ENCODE measurements around the gene RAB7A. TPM values are rescaled to one million over a fixed set of nuclear protein-coding genes. Genes with fewer than 3 reads are reported as not detected.

RAB7A gene
- total RNA-seq, 4 donors from 2014 or later: 45.0 to 121 (median 101) TPM

GRCh38 chr3:128784843-128785242, 58.9 kb downstream of the RAB7A start:
- H3K9me3 ChIP-seq: no peaks in the 10 kb centered on the region
- in situ Hi-C loops (cut with MboI; ENCODE audit: low pct_ligation_motif_present in 1 of 4, low pct_unique_long_range_greater_than_20kb in 1 of 4, low sequenced_read_pairs in 3 of 4): loop anchor here in 1 of 4 donors (25.0 kb wide), 1 partner anchor 98 kb away; no protein-coding TSS in a partner anchor

GRCh38 chr3:128786434-128787020, 60.5 kb downstream of the RAB7A start:
- intact Hi-C loops (cut with DNase I; ENCODE audit: low total_unique reads) (loop anchor here (10.0 kb wide), 1 partner anchor 62 kb away; the partner anchor contains the start of gene RAB7A), in situ Hi-C loops (cut with MboI; ENCODE audit: low pct_ligation_motif_present in 1 of 4, low pct_unique_long_range_greater_than_20kb in 1 of 4, low sequenced_read_pairs in 3 of 4) (loop anchor here in 1 of 4 donors (25.0 kb wide), 1 partner anchor 99 kb away; no protein-coding TSS in a partner anchor)
- no peaks in the 10 kb centered on the region for H3K9me3 ChIP-seq
- no peaks in the 10 kb centered on the region for H3K36me3 ChIP-seq
- H3K4me1 ChIP-seq: peaks cover 31 to 82% (median 41%) of the 10 kb centered on the region in 4 donors
- TF ChIP-seq CTCF (IDR thresholded peaks at IDR 0.05): no peak
- TF ChIP-seq POLR2A (IDR thresholded peaks at IDR 0.05): no peak
- TF ChIP-seq POLR2AphosphoS5 (IDR thresholded peaks at IDR 0.05): no peak
- H3K4me3 ChIP-seq: no peak overlapping the region
- peak overlapping the region in 1 of 4 donors; percentile 10 for H3K27ac ChIP-seq
- DNase-seq: no peak
- 60 to 67% methylated on average over 1 to 3 of the region's 3 CpGs for WGBS, 2 donors (ENCODE audit: low coverage in 1 of 2)
- no peaks in the 10 kb centered on the region for H3K27me3 ChIP-seq

More at GRCh38 chr3:128784843-128785242, 58.9 kb downstream of the RAB7A start:
- Histone ChIP-seq H3K36me3 (no peaks in the 10 kb centered on the region), H3K27ac (no peak overlapping the region), H3K27me3 (no peaks in the 10 kb centered on the region), H3K4me1 (peaks cover 42 to 90% (median 48%) of the 10 kb centered on the region in 4 donors), H3K4me3 (no peak overlapping the region)
- 82 to 83% methylated on average over 1 to 3 of the region's 3 CpGs for WGBS, 2 donors (ENCODE audit: low coverage in 1 of 2)
- intact Hi-C loops (cut with DNase I; ENCODE audit: low total_unique reads): loop anchor here (10.0 kb wide), 1 partner anchor 60 kb away; the partner anchor contains the start of gene RAB7A
- no peak for DNase-seq
- TF ChIP-seq POLR2AphosphoS5 (IDR thresholded peaks at IDR 0.05): no peak
- TF ChIP-seq POLR2A (IDR thresholded peaks at IDR 0.05): no peak
- TF ChIP-seq CTCF (IDR thresholded peaks at IDR 0.05): no peak
- no peak for TF ChIP-seq EP300 (IDR thresholded peaks at IDR 0.05; ENCODE audit: low read depth)

GRCh38 chr3:128787256-128788253, 61.6 kb downstream of the RAB7A start:
- WGBS, 2 donors (ENCODE audit: low coverage in 1 of 2): 78 to 81% methylated on average over 10 to 12 of the region's 12 CpGs
- Histone ChIP-seq H3K4me3 (no peak overlapping the region), H3K27ac (no peak overlapping the region), H3K36me3 (no peaks in the 10 kb centered on the region), H3K9me3 (no peaks in the 10 kb centered on the region), H3K4me1 (peaks cover 22 to 72% (median 33%) of the 10 kb centered on the region in 4 donors), H3K27me3 (no peaks in the 10 kb centered on the region)
- in situ Hi-C loops (cut with MboI; ENCODE audit: low pct_ligation_motif_present in 1 of 4, low pct_unique_long_range_greater_than_20kb in 1 of 4, low sequenced_read_pairs in 3 of 4): loop anchor here in 1 of 4 donors (25.0 kb wide), 1 partner anchor 100 kb away; no protein-coding TSS in a partner anchor
- TF ChIP-seq POLR2A (IDR thresholded peaks at IDR 0.05) (no peak), CTCF (IDR thresholded peaks at IDR 0.05) (peak in 4 of 5 experiments; percentile 27 to 48 (median 32))
- intact Hi-C loops (cut with DNase I; ENCODE audit: low total_unique reads): loop anchor here (10.0 kb wide), 1 partner anchor 63 kb away; the partner anchor contains the start of gene RAB7A
- DNase-seq: peak; percentile 36
